ENCODE results near the gene SPATA6. TPM values are rescaled to one million over a fixed set of nuclear protein-coding genes. Genes with fewer than 3 reads are reported as not detected.
"Not testable (repeated sequence)": the region's sequence is repeated elsewhere in the genome, so short reads cannot be mapped to it uniquely, and the experiment has no call there.

The SPATA6 gene
- total RNA-seq, 1 experiment from 2014 or later: 3.4 TPM

GRCh38 chr1:48282329-48282728 is 189.7 kb downstream of the SPATA6 start:
- not testable (repeated sequence) for H3K27me3 ChIP-seq; H3K4me3 ChIP-seq; DNase-seq; H3K36me3 ChIP-seq; H3K9me3 ChIP-seq (replicated peaks); H3K27ac ChIP-seq; H3K4me1 ChIP-seq

- H3K9me3 ChIP-seq (replicated peaks); H3K27ac ChIP-seq; H3K4me3 ChIP-seq; H3K4me1 ChIP-seq; H3K36me3 ChIP-seq; DNase-seq; H3K27me3 ChIP-seq: not testable (repeated sequence)
These were observed 194.6 kb downstream of the SPATA6 start for GRCh38 chr1:48277437-48277836.

DNA sequence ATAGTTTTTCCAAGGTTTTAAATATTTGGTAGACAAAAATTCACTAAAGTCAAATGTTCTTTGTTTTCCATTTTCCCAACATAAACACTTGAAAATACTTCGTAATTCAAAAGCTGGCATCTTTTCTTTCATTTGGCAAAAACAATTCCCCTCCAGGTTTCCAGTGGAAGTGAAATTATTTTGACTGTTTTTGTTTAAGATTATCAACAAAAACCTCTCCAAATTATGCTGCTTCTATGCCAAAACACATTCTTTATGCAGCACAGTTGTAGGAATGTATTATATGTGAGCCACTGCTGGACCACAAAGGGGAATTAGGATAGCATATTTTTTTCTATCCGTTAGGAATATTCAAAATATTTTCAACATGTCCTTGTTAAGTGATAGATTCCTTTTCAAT is 205.4 kb downstream of the SPATA6 start:
- Histone ChIP-seq H3K27me3 (0 out of 2 replicates have a peak, but pooled peaks cover 3% of the 10 kb centered on the region), H3K4me1 (no peaks in the 10 kb centered on the region), H3K27ac (no peak overlapping the region), H3K36me3 (no peaks in the 10 kb centered on the region), H3K9me3 (replicated peaks) (no peaks in the 10 kb centered on the region), H3K4me3 (no peak overlapping the region)
- no peak for DNase-seq

- Histone ChIP-seq H3K4me1 (no peaks in the 10 kb centered on the region), H3K27ac (no peak overlapping the region), H3K4me3 (no peak overlapping the region), H3K27me3 (no peaks in the 10 kb centered on the region), H3K36me3 (no peaks in the 10 kb centered on the region), H3K9me3 (replicated peaks) (no peaks in the 10 kb centered on the region)
- DNase-seq: no peak
These were observed 209.0 kb downstream of the SPATA6 start for GRCh38 chr1:48263041-48263440.

DNA sequence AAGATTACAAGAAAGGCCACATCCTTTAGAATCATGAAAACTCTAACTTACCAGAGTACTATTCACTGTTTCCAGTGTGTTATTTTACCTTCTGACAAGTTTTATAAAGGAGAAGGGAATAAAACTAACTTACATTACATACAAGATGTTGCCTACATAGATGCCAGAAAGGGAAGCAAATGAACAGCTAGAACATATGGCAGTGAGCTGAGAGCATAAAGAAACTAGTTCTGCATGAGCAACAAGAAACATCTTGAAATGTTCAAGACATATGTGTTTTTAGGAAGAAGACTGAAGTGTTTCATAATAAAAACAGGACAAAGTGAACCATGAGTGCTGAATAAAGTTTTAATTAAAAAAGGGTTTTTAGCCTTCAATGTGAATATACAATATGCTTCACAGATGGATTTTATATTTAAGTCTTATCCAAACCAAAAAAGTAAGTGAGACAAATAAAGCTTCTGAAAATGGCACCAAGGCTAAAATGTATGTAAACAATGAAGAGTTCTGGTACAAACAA is 210.1 kb downstream of the SPATA6 start:
- DNase-seq: no peak

DNA sequence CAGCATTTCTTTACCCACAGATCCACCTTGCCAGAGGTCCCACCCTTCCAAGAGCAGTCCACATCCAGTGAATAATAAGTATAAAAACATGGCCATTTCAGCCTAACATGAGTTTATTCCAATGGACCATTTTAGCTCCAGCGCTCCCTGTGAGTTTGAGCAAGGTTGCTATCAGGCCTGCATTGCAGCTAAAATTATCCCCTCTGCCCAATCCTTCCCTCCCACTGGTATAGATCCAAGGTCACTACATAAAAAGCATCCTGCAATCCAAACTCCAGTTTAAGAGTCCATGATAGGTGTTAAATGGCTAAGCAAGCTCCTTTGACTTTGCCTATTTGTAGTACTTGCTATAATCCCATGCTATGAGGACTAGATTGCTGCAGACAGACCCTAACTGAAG is 213.9 kb downstream of the SPATA6 start:
- no peak overlapping the region for H3K4me3 ChIP-seq
- no peaks in the 10 kb centered on the region for H3K36me3 ChIP-seq
- no peak for DNase-seq
- no peak overlapping the region for H3K27ac ChIP-seq
- H3K27me3 ChIP-seq: no peaks in the 10 kb centered on the region
- H3K4me1 ChIP-seq: no peaks in the 10 kb centered on the region
- H3K9me3 ChIP-seq (replicated peaks): no peaks in the 10 kb centered on the region

More for the DNA sequence above, 210.1 kb downstream of the SPATA6 start:
- H3K4me3 ChIP-seq: no peak overlapping the region
- H3K36me3 ChIP-seq: no peaks in the 10 kb centered on the region
- H3K9me3 ChIP-seq (replicated peaks): no peaks in the 10 kb centered on the region
- no peak overlapping the region for H3K27ac ChIP-seq
- H3K4me1 ChIP-seq: no peaks in the 10 kb centered on the region
- no peaks in the 10 kb centered on the region for H3K27me3 ChIP-seq

GRCh38 chr1:48254254-48254653 is 217.8 kb downstream of the SPATA6 start:
- H3K27me3 ChIP-seq: no peaks in the 10 kb centered on the region; the same call in 1 of the 2 replicates
- DNase-seq: no peak
- no peaks in the 10 kb centered on the region for H3K9me3 ChIP-seq (replicated peaks)
- H3K36me3 ChIP-seq: no peaks in the 10 kb centered on the region
- no peak overlapping the region for H3K4me3 ChIP-seq
- no peaks in the 10 kb centered on the region for H3K4me1 ChIP-seq
- H3K27ac ChIP-seq: no peak overlapping the region

DNA sequence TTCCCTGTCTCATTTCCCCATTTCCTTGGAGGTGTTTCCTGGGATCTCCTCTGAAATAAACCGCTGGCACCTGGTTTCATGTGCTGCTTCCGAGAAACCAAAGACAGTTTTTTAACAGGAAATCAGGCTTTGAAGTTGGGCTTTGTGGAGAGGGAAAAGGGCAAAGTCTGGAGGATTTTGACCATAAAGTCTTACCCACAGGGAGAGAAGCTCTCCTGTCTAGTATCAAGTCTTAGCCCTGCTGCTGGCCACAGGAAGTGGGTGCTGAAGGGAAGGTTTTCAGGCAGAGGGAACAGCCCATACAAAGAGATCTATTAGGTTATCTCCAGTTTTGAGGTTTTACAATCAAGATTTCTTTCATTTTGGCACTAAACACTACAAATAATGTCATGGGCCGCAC is 220.2 kb downstream of the SPATA6 start:
- H3K9me3 ChIP-seq (replicated peaks): no peaks in the 10 kb centered on the region
- H3K27me3 ChIP-seq: no peaks in the 10 kb centered on the region; the same call in 1 of the 2 replicates
- H3K4me1 ChIP-seq: no peaks in the 10 kb centered on the region
- H3K36me3 ChIP-seq: no peaks in the 10 kb centered on the region
- no peak overlapping the region for H3K4me3 ChIP-seq
- no peak for DNase-seq
- no peak overlapping the region for H3K27ac ChIP-seq

GRCh38 chr1:48251323-48251722 is 220.7 kb downstream of the SPATA6 start:
- Histone ChIP-seq H3K4me3 (no peak overlapping the region), H3K9me3 (replicated peaks) (no peaks in the 10 kb centered on the region), H3K27me3 (no peaks in the 10 kb centered on the region; the same call in 1 of the 2 replicates), H3K27ac (no peak overlapping the region), H3K36me3 (no peaks in the 10 kb centered on the region), H3K4me1 (no peaks in the 10 kb centered on the region)
- no peak for DNase-seq

DNA sequence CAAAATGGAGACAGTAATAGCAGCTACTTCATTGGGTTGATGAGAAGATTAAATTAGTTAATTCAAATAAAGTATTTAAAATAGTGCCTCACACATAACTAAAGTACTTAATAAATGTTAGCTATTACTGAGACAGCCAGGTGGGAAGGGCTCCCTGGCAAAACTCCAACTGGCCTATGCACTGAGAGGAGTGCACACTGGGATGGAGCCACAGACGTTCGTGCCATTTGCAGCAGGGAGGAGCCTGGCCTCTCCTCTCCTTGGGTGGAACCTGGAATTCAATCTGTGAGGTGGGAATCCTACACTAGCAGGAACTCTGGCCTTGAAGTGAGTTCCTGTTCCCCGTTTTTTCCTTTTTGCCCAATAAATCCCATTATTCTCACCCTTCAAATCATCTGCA is 221.4 kb downstream of the SPATA6 start:
- Histone ChIP-seq H3K36me3 (no peaks in the 10 kb centered on the region), H3K4me1 (no peaks in the 10 kb centered on the region), H3K27me3 (no peaks in the 10 kb centered on the region; the same call in 1 of the 2 replicates), H3K27ac (no peak overlapping the region), H3K4me3 (no peak overlapping the region), H3K9me3 (replicated peaks) (no peaks in the 10 kb centered on the region)
- no peak for DNase-seq

DNA sequence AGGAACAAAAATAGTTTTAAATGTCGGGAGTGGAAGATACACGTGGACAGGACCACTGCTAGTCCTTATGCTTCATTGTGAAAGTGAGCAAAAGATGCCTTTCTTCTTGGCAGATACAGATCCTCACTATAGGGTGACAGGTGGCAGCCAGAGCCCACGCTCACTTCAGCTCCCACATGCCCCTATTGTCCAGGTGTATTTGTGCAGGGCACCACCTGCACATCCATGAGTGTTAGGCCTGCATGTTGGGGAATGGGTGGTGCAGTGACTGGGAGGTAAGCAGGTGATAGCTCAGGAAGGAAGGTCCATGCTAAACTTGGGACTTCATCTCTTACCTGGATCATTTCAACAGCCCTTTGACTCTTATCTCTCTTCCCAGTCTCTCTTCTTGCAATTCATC is 222.1 kb downstream of the SPATA6 start:
- H3K9me3 ChIP-seq (replicated peaks): no peaks in the 10 kb centered on the region
- H3K36me3 ChIP-seq: no peaks in the 10 kb centered on the region
- H3K4me1 ChIP-seq: no peaks in the 10 kb centered on the region
- DNase-seq: no peak
- no peak overlapping the region for H3K4me3 ChIP-seq
- H3K27me3 ChIP-seq: no peaks in the 10 kb centered on the region; the same call in 1 of the 2 replicates
- H3K27ac ChIP-seq: no peak overlapping the region

DNA sequence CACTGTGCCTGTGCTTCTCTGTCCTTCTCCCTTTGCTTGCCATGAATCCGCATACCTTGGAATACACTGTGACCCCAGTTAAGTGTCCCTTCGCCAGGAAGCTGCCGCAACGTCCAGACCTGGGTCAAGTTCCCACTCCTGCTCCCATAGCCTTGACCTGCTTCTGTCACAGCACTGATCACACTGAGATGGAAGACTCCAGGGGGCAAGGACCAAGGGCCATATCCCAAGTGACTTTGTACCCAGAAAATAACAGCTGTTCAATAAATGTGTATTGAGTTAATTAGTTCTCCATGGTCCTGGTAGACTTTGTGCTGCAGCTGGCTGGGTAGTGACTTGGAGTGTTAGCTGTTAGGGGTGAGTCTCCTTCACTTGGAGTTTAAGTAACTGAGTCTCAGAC is 223.6 kb downstream of the SPATA6 start:
- Histone ChIP-seq H3K4me1 (no peaks in the 10 kb centered on the region), H3K27me3 (no peaks in the 10 kb centered on the region; the same call in 1 of the 2 replicates), H3K4me3 (no peak overlapping the region), H3K27ac (no peak overlapping the region), H3K9me3 (replicated peaks) (no peaks in the 10 kb centered on the region), H3K36me3 (no peaks in the 10 kb centered on the region)
- no peak for DNase-seq

DNA sequence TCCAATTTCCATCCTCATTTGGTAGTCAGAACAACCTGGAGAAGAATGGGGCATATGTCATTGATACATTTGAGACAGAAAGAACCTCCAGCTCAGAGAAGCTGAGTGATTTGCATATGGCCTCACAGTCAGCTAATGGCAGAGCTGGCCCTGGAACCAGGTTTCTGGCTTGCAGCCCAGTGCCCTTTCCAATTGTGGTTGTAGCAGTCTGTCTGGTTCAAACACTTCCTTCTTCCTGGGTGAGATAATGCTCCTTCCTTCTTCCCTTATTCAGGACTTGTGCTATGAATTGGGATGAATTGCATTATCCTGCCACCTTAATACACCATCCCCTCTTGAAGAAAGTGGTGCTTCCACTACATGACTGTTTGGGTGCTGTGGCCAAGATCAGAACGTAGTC is 225.3 kb downstream of the SPATA6 start:
- no peaks in the 10 kb centered on the region for H3K9me3 ChIP-seq (replicated peaks)
- no peaks in the 10 kb centered on the region; the same call in 1 of the 2 replicates for H3K27me3 ChIP-seq
- H3K4me1 ChIP-seq: no peaks in the 10 kb centered on the region
- H3K27ac ChIP-seq: no peak overlapping the region
- no peak overlapping the region for H3K4me3 ChIP-seq
- H3K36me3 ChIP-seq: no peaks in the 10 kb centered on the region
- DNase-seq: no peak
